Activated B cell treated with CpG ODN at 0.5 μM for 24 hours (primary cell): ENCODE measurements around the gene ROR2. TPM values are rescaled to one million over a fixed set of nuclear protein-coding genes. Genes with fewer than 3 reads are reported as not detected.

Experiments used
- ATAC-seq: fragments of 200-7000 bp; cut with Tn5 transposase; one replicate; pipeline ENCODE4 v1.10.0; 2021; ENCODE audit warnings: low read depth, mild to moderate bottlenecking, moderate library complexity
- CTCF ChIA-PET: fragments of 350-600 bp; sonication (Branson Sonifier 250); formaldehyde crosslinking; loops from one replicate; lab custom pipeline; 2021; ENCODE audit warnings: antibody characterized with exemption; lab: Charles Lee
- POLR2A ChIA-PET: fragments of 350-600 bp; sonication (Branson Sonifier 250); formaldehyde crosslinking; loops from one replicate; lab custom pipeline; 2021; ENCODE audit warnings: antibody characterized with exemption; lab: Charles Lee
- DNase-seq: peaks from one replicate; pipeline ENCODE4 v3.0.0; 2022
- H3K27ac Mint-ChIP-seq: one replicate; pipeline ENCODE4 v1.8.0; 2020; ENCODE audit warnings: mixed read lengths
- H3K27me3 Mint-ChIP-seq: one replicate; pipeline ENCODE4 v1.8.0; 2021; ENCODE audit warnings: mixed read lengths
- H3K36me3 Mint-ChIP-seq: one replicate; pipeline ENCODE4 v1.8.0; 2021; ENCODE audit warnings: low read depth, mixed read lengths
- H3K4me1 Mint-ChIP-seq: one replicate; pipeline ENCODE4 v1.8.0; 2021; ENCODE audit warnings: mixed read lengths
- H3K4me3 Mint-ChIP-seq: one replicate; pipeline ENCODE4 v1.8.0; 2020; ENCODE audit warnings: mild to moderate bottlenecking, mixed read lengths
- H3K9me3 Mint-ChIP-seq: one replicate; pipeline ENCODE4 v1.8.0; 2020; ENCODE audit warnings: mixed read lengths
- intact Hi-C: fragments of 100-400 bp; cut with micrococcal nuclease; formaldehyde crosslinking; loops from one replicate; pipeline ENCODE4 v1.15.1; 2024
- total RNA-seq: library from RNA; stranded (reverse); gene quantifications from 2 replicates; pipeline ENCODE4 v1.2.3, GENCODE V29; 2022
- TF ChIP-seq, protein P1 (sequence below): fragments of 200-600 bp; IDR thresholded peaks from one replicate; pipeline ENCODE4 v1.8.0; 2022; ENCODE audit warnings: antibody characterized with exemption, mild to moderate bottlenecking

Gene ROR2
- total RNA-seq, 1 donor from 2014 or later = not detected

- ATAC-seq = no peak
- intact Hi-C loops = no loop called here
- H3K9me3 Mint-ChIP-seq = no peaks in the 10 kb centered on the region
- no peak overlapping the region for H3K27ac Mint-ChIP-seq
- no peaks in the 10 kb centered on the region for H3K36me3 Mint-ChIP-seq
- peaks cover 5% of the 10 kb centered on the region for H3K27me3 Mint-ChIP-seq
- POLR2A ChIA-PET = no interaction called here
- H3K4me1 Mint-ChIP-seq = no peaks in the 10 kb centered on the region
- TF ChIP-seq, protein P1, sequence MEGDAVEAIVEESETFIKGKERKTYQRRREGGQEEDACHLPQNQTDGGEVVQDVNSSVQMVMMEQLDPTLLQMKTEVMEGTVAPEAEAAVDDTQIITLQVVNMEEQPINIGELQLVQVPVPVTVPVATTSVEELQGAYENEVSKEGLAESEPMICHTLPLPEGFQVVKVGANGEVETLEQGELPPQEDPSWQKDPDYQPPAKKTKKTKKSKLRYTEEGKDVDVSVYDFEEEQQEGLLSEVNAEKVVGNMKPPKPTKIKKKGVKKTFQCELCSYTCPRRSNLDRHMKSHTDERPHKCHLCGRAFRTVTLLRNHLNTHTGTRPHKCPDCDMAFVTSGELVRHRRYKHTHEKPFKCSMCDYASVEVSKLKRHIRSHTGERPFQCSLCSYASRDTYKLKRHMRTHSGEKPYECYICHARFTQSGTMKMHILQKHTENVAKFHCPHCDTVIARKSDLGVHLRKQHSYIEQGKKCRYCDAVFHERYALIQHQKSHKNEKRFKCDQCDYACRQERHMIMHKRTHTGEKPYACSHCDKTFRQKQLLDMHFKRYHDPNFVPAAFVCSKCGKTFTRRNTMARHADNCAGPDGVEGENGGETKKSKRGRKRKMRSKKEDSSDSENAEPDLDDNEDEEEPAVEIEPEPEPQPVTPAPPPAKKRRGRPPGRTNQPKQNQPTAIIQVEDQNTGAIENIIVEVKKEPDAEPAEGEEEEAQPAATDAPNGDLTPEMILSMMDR = no peak
- H3K4me3 Mint-ChIP-seq = no peak overlapping the region
- CTCF ChIA-PET = no interaction called here
- no peak for DNase-seq
These were observed 194.1 kb downstream of the ROR2 start for GRCh38 chr9:91755761-91756509.

DNA sequence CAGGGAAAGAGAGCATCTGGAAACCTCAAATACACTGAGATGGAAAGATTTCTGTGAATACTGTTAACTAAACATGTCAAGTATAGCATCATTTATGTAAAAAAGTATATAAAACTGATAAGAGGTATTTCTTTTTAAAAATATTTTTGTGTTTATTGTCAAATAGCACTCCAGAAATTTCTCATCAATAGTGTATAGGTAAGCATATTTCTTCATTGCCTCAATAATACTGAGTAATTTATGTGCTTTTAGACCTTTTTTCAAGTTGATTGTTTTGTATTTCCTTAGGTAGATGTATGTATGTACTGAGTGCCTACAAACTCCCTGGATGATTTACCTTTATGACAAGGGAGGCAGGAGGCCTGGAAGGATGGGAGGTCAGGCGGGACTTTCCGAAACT is 196.3 kb downstream of the ROR2 start:
- no peaks in the 10 kb centered on the region for H3K4me1 Mint-ChIP-seq
- no peak overlapping the region for H3K27ac Mint-ChIP-seq
- POLR2A ChIA-PET = no interaction called here
- TF ChIP-seq, protein P1 = no peak
- intact Hi-C loops = no loop called here
- ATAC-seq (no peak), DNase-seq (no peak)
- no peaks in the 10 kb centered on the region for H3K9me3 Mint-ChIP-seq
- H3K4me3 Mint-ChIP-seq = no peak overlapping the region
- H3K36me3 Mint-ChIP-seq = no peaks in the 10 kb centered on the region
- CTCF ChIA-PET = no interaction called here
- peaks cover 11% of the 10 kb centered on the region for H3K27me3 Mint-ChIP-seq

GRCh38 chr9:91751922-91752321 is 198.1 kb downstream of the ROR2 start:
- Mint-ChIP-seq H3K27ac (no peak overlapping the region), H3K4me1 (no peaks in the 10 kb centered on the region), H3K4me3 (no peak overlapping the region), H3K36me3 (no peaks in the 10 kb centered on the region), H3K27me3 (peaks cover 10% of the 10 kb centered on the region), H3K9me3 (no peaks in the 10 kb centered on the region)
- ATAC-seq = no peak
- ChIA-PET POLR2A (no interaction called here), CTCF (no interaction called here)
- DNase-seq = no peak
- intact Hi-C loops = no loop called here
- TF ChIP-seq, protein P1 = no peak

DNA sequence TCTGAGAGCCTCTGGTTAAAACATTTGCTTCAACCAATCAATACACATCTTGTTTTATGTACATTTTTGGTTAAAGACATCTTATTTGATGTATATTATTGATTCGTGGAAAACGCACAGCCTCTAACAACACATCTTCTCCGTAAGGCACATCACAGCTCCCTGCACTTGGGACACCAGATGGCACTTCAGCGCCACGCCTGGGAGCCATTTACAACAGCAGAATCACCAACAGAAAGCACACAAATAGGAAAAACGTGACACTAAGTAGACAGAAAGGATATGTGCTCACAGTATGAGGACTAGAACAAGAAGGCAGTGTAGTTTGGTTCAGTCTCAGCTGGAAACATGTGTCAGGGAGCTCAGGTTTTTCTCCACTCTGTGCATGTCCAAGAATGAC is 199.7 kb downstream of the ROR2 start:
- H3K27ac Mint-ChIP-seq = no peak overlapping the region
- H3K9me3 Mint-ChIP-seq = no peaks in the 10 kb centered on the region
- H3K27me3 Mint-ChIP-seq = peaks cover 9% of the 10 kb centered on the region
- intact Hi-C loops = no loop called here
- ChIA-PET POLR2A (no interaction called here), CTCF (interaction anchor here (1.1 kb wide), 1 partner anchor 16 kb away, joined by 4 read pairs; no protein-coding TSS in a partner anchor)
- H3K36me3 Mint-ChIP-seq = no peaks in the 10 kb centered on the region
- H3K4me3 Mint-ChIP-seq = no peak overlapping the region
- no peak for ATAC-seq
- DNase-seq = no peak
- no peaks in the 10 kb centered on the region for H3K4me1 Mint-ChIP-seq
- TF ChIP-seq, protein P1 = no peak

GRCh38 chr9:91746904-91747303 is 203.1 kb downstream of the ROR2 start:
- CTCF ChIA-PET = no interaction called here
- Mint-ChIP-seq H3K27me3 (peaks cover 12% of the 10 kb centered on the region), H3K4me1 (no peaks in the 10 kb centered on the region), H3K4me3 (no peak overlapping the region), H3K27ac (no peak overlapping the region), H3K9me3 (no peaks in the 10 kb centered on the region), H3K36me3 (no peaks in the 10 kb centered on the region)
- no peak for ATAC-seq
- intact Hi-C loops = no loop called here
- POLR2A ChIA-PET = no interaction called here
- no peak for DNase-seq
- TF ChIP-seq, protein P1 = no peak
